ENCODE data around the gene FEN1.

Gene FEN1

DNA sequence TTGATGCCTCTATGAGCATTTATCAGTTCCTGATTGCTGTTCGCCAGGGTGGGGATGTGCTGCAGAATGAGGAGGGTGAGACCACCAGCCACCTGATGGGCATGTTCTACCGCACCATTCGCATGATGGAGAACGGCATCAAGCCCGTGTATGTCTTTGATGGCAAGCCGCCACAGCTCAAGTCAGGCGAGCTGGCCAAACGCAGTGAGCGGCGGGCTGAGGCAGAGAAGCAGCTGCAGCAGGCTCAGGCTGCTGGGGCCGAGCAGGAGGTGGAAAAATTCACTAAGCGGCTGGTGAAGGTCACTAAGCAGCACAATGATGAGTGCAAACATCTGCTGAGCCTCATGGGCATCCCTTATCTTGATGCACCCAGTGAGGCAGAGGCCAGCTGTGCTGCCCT is 2.7 kb downstream of the FEN1 start:
- no peak for DNase-seq

- DNase-seq = no peak
Observed at GRCh38 chr11:61795876-61796526, 3.3 kb downstream of the FEN1 start.

GRCh38 chr11:61797263-61797944 is 4.7 kb downstream of the FEN1 start:
- peak in 4 of 5 experiments; percentile 36 to 79 (median 55) for DNase-seq

GRCh38 chr11:61799665-61800284 is 7.1 kb downstream of the FEN1 start:
- no peak for DNase-seq

- no peak for DNase-seq
Observed at GRCh38 chr11:61800331-61801281, 7.9 kb downstream of the FEN1 start.

GRCh38 chr11:61802605-61803004 is 9.9 kb downstream of the FEN1 start:
- DNase-seq = no peak

DNA sequence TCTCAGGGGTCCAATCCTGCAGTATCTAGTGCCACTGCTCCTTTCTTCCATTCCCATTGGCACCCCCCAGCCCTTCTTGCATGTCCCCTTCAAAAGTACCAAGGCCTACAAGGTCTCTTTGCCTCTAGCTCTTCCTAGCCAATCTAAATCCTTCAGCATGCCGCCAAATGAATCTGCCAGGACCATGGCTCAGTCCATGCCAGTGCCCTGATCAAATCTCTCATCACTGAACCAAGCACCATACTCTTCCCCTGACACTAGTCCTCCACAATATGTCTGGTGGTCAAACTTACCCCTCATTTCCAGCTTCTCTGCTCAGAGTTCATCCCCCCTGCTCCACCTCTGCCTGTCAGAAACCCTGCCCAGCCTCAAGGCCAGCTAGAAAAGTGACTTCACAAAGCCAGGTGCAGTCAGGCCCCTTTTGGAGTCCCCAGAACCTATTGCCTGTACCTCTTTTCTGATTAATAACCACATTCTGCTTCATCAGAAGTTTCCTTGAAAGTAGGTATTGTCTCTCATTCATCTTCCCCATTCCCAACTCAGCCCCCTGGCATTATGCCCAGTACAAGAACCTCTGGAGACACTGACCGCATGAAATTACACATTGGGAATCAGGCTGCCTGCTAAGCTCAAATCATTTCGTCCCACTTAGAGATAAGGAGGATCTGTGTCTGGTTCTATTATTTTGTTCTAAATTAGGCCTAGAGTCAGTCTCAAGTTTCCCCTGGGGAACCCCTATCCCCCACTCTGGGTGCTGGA is 11.4 kb downstream of the FEN1 start:
- DNase-seq = no peak

- DNase-seq = no peak
Observed at GRCh38 chr11:61805146-61805545, 12.4 kb downstream of the FEN1 start.

- no peak for DNase-seq
Observed at GRCh38 chr11:61806785-61807184, 14.1 kb downstream of the FEN1 start.

DNA sequence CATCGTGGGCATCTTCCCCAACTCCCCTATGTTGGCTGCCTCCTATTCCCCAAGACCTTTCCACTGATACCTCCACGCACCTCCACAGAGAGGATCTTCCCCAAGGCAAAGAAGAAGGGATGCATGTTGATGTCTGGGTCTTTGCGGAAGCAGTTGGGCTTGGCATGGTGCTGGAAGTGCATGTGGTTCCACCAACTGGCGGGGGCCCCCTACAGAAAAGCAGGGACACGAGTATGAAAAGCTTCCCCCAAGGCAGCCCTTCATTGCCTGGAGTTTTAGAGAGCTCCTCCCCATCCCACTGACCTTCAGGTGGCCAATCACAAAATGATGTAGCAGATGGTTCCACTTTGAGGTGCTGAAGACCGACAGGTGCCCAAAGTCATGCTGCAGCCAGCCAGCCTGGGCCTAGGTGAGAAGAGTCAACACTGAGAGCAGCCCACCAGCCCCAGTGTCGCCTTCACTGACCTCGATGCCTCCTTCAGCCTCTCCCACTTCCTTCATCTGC is 18.0 kb downstream of the FEN1 start:
- DNase-seq = no peak

DNA sequence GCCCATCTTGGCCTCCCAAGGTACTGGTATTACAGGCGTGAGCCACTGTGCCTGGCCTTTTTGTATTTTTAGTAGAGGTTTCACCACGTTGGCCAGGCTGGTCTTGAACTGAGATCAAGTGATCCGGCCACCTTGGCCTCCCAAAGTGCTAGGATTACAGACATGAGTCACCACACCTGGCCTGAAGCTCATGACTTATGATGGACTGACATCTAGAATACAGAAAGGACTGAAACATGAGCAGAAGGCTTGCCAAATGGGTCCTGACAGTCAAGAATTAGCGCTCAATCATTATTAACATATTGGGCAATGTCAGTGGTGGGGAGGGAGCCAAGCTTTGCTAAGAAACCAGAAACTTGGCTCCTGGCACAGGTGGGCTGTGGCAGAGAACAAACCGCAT is 19.1 kb downstream of the FEN1 start:
- no peak for DNase-seq

- peak in 1 of 5 experiments; percentile 13 for DNase-seq
Observed at GRCh38 chr11:61812736-61813411, 20.2 kb downstream of the FEN1 start.

- DNase-seq = peak in 1 of 5 experiments; percentile 75
Observed at GRCh38 chr11:61814247-61814957, 21.7 kb downstream of the FEN1 start.

DNA sequence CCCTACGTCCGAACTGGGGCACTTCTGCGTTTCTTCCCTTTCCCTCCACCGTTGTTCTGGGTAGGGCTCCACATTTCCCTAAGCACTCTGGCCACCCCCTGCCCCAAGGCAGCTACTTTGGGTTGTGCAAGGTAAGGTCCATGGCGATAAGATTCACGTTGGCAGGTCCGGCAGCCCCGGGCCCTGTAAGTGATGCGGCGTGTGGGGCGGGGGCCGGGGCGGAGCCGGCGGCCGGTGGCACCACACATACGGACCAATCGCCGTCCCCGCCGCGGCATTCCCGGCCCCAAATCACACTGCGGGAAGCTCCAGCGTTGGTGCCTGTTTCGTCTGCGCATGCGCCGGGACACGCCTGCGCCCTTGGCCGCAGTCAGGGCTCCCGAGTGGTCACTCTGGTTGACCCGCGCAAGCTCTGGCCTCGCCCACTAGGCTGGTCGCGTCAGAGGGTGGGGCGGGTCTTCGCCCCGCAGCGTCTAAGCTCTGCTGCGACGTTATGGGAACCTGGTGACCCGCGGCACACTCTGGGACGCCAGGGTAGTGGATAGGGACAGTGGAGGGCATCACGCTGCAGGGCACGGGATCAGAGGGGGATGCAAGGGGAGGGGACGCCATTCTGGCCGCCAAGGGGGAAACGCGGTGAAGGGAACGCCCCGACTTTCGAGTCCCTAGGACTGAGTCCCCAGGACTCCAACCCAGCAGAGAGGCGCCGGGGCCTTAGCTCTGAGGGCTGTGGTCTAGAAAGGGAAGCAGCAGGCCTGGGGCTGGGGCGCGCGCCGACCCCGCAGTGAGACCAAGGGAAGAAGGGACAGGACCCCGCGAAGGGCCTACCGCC is 22.5 kb downstream of the FEN1 start:
- DNase-seq = peak in 1 of 5 experiments; percentile 75

- DNase-seq = peak in 4 of 5 experiments; percentile 30 to 81 (median 34)
Observed at GRCh38 chr11:61815790-61816735, 23.4 kb downstream of the FEN1 start.

- DNase-seq = peak; percentile 44 to 93 (median 58)
Observed at GRCh38 chr11:61816736-61817455, 24.2 kb downstream of the FEN1 start, which contains the start of gene FADS1. FADS1 (minus strand) TSS chr11:61817003; CDS start chr11:61816929, 74 bp downstream.

DNA sequence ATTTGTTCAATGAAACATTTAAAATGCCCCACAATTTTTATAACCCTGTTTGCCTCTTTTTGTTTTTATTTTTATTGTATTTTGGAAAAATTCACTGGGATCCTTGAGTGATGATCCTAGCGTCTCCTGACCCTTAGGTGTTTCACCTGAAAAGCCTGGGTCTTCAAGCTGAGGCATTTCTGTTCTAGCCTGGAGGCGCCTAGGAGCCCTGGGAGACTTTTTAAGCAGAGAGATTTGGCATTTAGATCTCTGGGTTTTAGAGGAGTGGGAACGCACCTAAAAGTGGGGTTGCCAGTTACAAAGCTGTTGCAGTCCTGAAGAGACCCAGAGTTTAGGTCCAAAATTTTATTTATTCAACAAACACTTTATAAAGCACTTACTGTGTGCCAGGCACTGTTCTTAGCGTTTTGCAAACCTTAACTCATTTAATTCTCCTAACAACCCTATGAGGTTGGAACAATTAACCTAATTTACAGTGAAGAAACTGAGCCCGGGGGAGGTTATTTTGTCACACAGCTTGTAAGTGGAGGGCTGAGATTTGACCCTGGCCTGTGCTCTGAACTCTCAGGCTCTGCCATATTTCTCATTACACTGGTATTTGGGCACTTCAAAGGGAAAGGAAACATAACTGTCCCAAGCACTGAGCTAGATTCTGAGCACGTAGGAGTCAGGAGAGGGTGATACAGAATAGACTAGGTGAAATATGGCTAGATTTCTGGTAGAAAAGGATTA is 24.9 kb downstream of the FEN1 start:
- no peak for DNase-seq
